IPS-15b (cell line): Measurements from ENCODE around the gene MKLN1.
"Not testable (repeated sequence)": the region's sequence is repeated elsewhere in the genome, so short reads cannot be mapped to it uniquely, and the experiment has no call there.

Experiments used
- H3K27me3 ChIP-seq: one replicate; pipeline ENCODE4 v1.6.1; 2013; ENCODE audit warnings: low read length; ENCODE audit not compliant: control insufficient read depth, insufficient read depth
- H3K36me3 ChIP-seq: one replicate; pipeline ENCODE4 v1.6.1; 2013; ENCODE audit warnings: low read length; ENCODE audit not compliant: control insufficient read depth, insufficient read depth
- H3K4me1 ChIP-seq: one replicate; pipeline ENCODE4 v1.6.1; 2013; ENCODE audit warnings: mild to moderate bottlenecking, low read length; ENCODE audit not compliant: control insufficient read depth, insufficient read depth
- H3K4me3 ChIP-seq: one replicate; pipeline ENCODE4 v1.5.1; 2013; ENCODE audit warnings: low read depth, low read length
- H3K9ac ChIP-seq: one replicate; pipeline ENCODE4 v1.6.1; 2013; ENCODE audit warnings: low read depth, mild to moderate bottlenecking, low read length
- H3K9me3 ChIP-seq: one replicate; pipeline ENCODE4 v1.6.1; 2013; ENCODE audit warnings: mild to moderate bottlenecking, low read length; ENCODE audit not compliant: control insufficient read depth, insufficient read depth

Gene MKLN1

GRCh38 chr7:131424219-131424822, 96.6 kb downstream of the MKLN1 start:
- H3K27me3 ChIP-seq = no peaks in the 10 kb centered on the region
- H3K4me3 ChIP-seq = no peak overlapping the region
- H3K36me3 ChIP-seq = no peaks in the 10 kb centered on the region
- no peak overlapping the region for H3K9ac ChIP-seq
- H3K9me3 ChIP-seq = no peaks in the 10 kb centered on the region
- H3K4me1 ChIP-seq = no peaks in the 10 kb centered on the region

- Histone ChIP-seq H3K9ac (no peak overlapping the region), H3K27me3 (no peaks in the 10 kb centered on the region), H3K4me1 (no peaks in the 10 kb centered on the region), H3K4me3 (no peak overlapping the region), H3K9me3 (no peaks in the 10 kb centered on the region), H3K36me3 (no peaks in the 10 kb centered on the region)
These were observed 98.3 kb downstream of the MKLN1 start for GRCh38 chr7:131425992-131426391.

DNA sequence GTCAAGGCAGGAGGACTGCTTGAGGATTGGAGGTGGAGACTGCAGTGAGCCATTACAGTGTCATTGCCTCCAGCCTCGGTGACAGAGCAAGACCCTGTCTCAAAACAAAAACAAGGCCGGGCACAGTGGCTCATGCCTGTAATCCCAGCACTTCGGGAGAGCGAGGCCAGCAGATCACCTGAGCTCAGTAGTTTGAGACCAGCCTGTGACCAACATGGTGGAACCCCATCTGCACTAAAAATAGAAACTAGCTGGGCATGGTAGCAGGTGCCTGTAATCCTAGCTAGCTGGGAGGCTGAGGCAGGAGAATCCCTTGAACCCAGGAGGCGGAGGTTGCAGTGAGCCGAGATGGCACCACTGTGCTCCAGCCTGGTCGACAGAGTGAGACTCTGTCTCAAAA, 103.2 kb downstream of the MKLN1 start:
- not testable (repeated sequence) for H3K9ac ChIP-seq

DNA sequence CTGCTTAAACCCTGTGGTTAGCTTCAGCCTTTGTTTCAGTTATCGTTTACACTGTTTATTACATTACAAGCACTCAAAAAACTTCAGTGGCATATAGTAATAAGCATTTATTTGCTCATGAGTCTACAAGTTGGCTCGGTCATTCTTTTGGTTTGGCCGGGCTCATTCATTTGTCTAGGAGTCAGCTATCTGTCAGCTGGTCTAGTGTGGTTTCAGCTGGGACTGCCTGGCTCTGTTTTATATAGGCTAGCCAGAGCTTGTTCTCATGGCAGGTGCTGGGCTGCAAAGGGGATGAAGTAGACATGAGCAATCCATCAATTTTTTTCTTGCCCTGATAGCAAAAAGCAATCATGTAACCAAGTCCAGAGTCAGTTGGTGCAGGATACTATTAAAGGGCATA, 103.6 kb downstream of the MKLN1 start:
- Histone ChIP-seq H3K4me1 (no peaks in the 10 kb centered on the region), H3K9ac (no peak overlapping the region), H3K27me3 (no peaks in the 10 kb centered on the region), H3K36me3 (no peaks in the 10 kb centered on the region), H3K4me3 (no peak overlapping the region), H3K9me3 (no peaks in the 10 kb centered on the region)

More for the DNA sequence above, 103.2 kb downstream of the MKLN1 start:
- not testable (repeated sequence) for H3K27me3 ChIP-seq, H3K36me3 ChIP-seq, H3K4me1 ChIP-seq, H3K9me3 ChIP-seq, H3K4me3 ChIP-seq

DNA sequence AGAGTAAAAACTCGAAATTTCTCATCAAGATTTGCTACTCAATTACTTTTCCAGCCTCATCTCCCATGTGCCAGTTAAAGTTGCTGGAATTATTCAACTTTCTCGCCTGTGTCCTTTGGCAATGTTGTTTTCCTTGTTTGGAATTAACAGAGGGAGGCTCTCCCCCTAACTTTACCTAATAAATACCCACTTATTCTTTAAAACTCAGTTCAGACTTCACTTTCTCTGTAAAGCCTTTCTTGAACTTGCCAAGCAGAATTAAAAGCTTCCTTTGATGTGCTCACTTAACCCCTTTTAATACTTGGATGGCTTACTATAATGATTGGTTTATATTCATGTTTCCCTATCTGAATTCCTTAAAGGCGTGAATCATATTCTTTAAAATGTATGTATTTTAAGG, 104.1 kb downstream of the MKLN1 start:
- Histone ChIP-seq H3K9me3 (no peaks in the 10 kb centered on the region), H3K9ac (no peak overlapping the region), H3K4me1 (no peaks in the 10 kb centered on the region), H3K4me3 (no peak overlapping the region), H3K36me3 (no peaks in the 10 kb centered on the region), H3K27me3 (no peaks in the 10 kb centered on the region)

DNA sequence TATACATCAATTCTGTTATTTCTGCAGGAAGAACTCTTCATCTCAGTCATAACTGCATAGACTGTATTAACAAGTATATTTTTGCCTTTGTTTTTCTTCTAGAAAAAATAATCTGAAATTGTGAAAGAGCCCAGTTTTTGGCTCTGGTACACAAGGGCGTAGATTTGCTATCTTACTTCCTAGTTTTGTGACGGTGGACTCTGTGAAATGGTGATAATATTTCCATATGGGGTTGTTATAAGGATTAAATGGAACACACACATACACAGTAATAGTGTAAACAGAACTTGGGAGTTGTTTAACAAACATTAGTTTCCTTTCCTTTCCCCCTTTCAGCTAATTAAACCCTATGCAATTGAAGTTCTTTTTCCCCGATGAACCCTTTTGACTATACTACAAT, 108.7 kb downstream of the MKLN1 start:
- H3K9ac ChIP-seq = no peak overlapping the region
- no peaks in the 10 kb centered on the region for H3K27me3 ChIP-seq
- no peak overlapping the region for H3K4me3 ChIP-seq
- no peaks in the 10 kb centered on the region for H3K4me1 ChIP-seq
- no peaks in the 10 kb centered on the region for H3K9me3 ChIP-seq
- no peaks in the 10 kb centered on the region for H3K36me3 ChIP-seq

DNA sequence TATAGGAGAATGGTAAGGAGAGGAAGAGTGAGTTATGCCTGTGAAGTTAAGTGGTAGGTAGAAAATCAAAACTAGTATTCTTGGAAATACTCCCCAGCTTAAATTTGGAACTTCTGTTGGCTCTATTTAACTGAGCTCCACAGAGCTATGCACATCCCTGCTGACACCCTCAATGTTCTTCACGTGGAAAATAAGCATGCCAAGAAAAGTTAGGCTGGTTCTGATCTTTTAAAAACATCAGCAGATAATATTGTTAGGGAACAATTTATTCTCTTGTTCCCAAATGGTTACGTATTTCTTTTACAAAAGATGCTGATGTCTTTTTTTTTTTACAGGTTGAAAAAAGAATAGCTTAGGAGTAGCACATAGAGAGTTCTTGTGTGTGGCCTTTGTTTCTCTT, 111.3 kb downstream of the MKLN1 start:
- no peaks in the 10 kb centered on the region for H3K36me3 ChIP-seq
- H3K27me3 ChIP-seq = no peaks in the 10 kb centered on the region

DNA sequence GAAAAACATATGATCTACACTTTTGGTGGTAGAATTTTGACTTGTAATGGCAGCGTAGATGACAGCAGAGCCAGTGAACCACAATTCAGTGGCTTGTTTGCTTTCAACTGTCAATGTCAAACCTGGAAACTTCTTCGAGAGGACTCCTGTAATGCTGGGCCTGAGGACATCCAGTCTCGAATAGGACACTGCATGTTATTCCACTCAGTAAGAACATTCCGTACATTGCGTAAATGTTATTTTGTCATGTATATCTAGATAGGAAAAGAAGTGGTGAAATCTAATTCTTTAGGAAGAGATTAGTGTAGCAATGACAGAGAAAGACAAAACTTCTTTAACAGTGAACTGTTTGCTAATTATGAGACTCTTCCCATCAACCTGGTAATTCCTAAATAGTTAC, 115.8 kb downstream of the MKLN1 start:
- Histone ChIP-seq H3K4me3 (no peak overlapping the region), H3K36me3 (no peaks in the 10 kb centered on the region), H3K27me3 (no peaks in the 10 kb centered on the region), H3K4me1 (no peaks in the 10 kb centered on the region), H3K9me3 (no peaks in the 10 kb centered on the region), H3K9ac (no peak overlapping the region)

More for the DNA sequence above, 111.3 kb downstream of the MKLN1 start:
- Histone ChIP-seq H3K9me3 (no peaks in the 10 kb centered on the region), H3K4me3 (no peak overlapping the region), H3K9ac (no peak overlapping the region), H3K4me1 (no peaks in the 10 kb centered on the region)

DNA sequence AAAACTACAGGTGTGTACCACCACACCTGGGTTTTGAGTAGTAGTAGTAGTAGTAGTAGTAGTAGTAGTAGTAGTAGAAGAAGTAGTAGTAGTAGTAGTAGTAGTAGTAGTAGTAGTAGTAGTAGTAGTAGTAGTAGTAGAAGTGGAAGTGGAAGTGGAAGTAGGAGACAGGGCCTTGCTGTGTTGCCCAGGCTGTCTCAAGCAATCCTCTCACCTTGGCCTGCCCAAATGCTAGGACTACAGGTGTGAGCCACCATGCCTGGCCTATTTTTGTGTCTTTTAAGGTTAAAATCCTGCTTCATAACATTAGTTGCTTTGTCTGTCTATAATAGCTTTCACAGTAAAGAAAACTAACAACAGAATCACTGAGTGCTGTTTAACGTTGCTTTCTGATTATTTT, 117.0 kb downstream of the MKLN1 start:
- Histone ChIP-seq H3K4me3 (no peak overlapping the region), H3K4me1 (no peaks in the 10 kb centered on the region), H3K9me3 (no peaks in the 10 kb centered on the region), H3K27me3 (no peaks in the 10 kb centered on the region), H3K9ac (no peak overlapping the region), H3K36me3 (no peaks in the 10 kb centered on the region)

DNA sequence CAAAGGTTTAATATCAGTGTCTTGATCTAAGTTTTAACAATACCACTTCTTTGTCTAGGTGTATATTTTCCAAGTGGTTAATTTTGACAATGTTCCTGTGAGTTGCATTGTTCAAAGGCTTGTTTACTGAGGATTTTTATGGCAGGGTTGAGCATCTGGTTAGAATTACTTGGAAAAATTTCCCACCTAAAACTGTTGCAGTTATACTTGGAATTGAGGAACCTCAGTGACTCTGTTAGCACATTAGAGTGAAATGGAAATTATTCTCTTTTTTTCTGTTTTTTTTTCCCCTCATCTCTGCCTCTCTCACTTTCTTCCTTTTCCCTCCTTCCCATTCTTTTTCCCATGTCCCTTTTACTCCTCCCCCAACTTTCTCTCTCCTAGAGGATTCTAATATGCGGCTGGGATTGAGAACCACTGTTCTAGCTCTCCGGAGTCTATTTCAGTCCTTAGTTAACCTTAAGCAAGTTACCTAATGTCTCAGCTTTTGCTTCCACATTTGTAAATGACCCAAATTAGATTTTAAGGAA, 121.8 kb downstream of the MKLN1 start:
- Histone ChIP-seq H3K9me3 (no peaks in the 10 kb centered on the region), H3K4me1 (no peaks in the 10 kb centered on the region), H3K36me3 (no peaks in the 10 kb centered on the region), H3K4me3 (no peak overlapping the region), H3K27me3 (no peaks in the 10 kb centered on the region), H3K9ac (no peak overlapping the region)

- no peaks in the 10 kb centered on the region for H3K27me3 ChIP-seq
- no peaks in the 10 kb centered on the region for H3K36me3 ChIP-seq
- no peaks in the 10 kb centered on the region for H3K4me1 ChIP-seq
- no peak overlapping the region for H3K4me3 ChIP-seq
- H3K9me3 ChIP-seq = no peaks in the 10 kb centered on the region
- H3K9ac ChIP-seq = no peak overlapping the region
These were observed 126.8 kb downstream of the MKLN1 start for GRCh38 chr7:131454498-131454897.

DNA sequence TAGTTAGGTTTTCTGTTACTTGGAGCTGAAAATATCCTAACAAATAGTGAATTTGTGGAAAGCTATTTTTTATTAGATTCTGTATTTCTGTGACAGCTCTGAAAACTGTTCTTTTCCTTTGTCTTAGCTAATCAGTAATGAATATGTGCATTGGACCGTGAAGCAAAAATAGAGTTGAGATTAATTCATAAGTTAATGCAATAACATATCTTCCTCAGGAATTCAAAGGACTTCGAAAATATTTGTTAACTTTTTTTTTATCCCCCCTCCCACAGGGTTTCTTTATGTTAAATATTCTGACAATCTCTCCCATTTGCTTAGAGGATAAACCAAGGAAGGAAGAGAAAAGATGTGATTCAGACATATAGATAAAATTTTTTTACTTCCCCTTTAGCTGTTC, 127.3 kb downstream of the MKLN1 start:
- H3K4me3 ChIP-seq = no peak overlapping the region
- H3K4me1 ChIP-seq = no peaks in the 10 kb centered on the region
- no peak overlapping the region for H3K9ac ChIP-seq
- no peaks in the 10 kb centered on the region for H3K27me3 ChIP-seq
- no peaks in the 10 kb centered on the region for H3K9me3 ChIP-seq
- H3K36me3 ChIP-seq = no peaks in the 10 kb centered on the region
